Measurements from ENCODE around the gene TM9SF4. TPM values are rescaled to one million over a fixed set of nuclear protein-coding genes. Genes with fewer than 3 reads are reported as not detected.
A peak's percentile ranks its signal among the peaks of the same experiment; 100 is the strongest.

Gene TM9SF4
- total RNA-seq, 1 donor from 2014 or later = 106 TPM

GRCh38 chr20:32126919-32127318 lies 17.4 kb downstream of the TM9SF4 start:
- DNase-seq = no peak
- Mint-ChIP-seq H3K4me1 (ENCODE audit: low read depth, unreplicated experiment) (peaks cover 15% of the 10 kb centered on the region), H3K27ac (ENCODE audit: unreplicated experiment) (no peak overlapping the region), H3K36me3 (ENCODE audit: unreplicated experiment) (peaks cover 9% of the 10 kb centered on the region), H3K4me3 (ENCODE audit: unreplicated experiment) (no peak overlapping the region), H3K9me3 (ENCODE audit: unreplicated experiment) (peaks cover 9% of the 10 kb centered on the region), H3K27me3 (ENCODE audit: unreplicated experiment) (peaks cover 2% of the 10 kb centered on the region)
- TF ChIP-seq CTCF (IDR thresholded peaks at IDR 0.05; ENCODE audit: partially characterized antibody, unreplicated experiment) = no peak

GRCh38 chr20:32127347-32127746 lies 17.8 kb downstream of the TM9SF4 start:
- no peak overlapping the region for H3K4me3 Mint-ChIP-seq (ENCODE audit: unreplicated experiment)
- TF ChIP-seq CTCF (IDR thresholded peaks at IDR 0.05; ENCODE audit: partially characterized antibody, unreplicated experiment) = no peak
- peaks cover 9% of the 10 kb centered on the region for H3K36me3 Mint-ChIP-seq (ENCODE audit: unreplicated experiment)
- H3K4me1 Mint-ChIP-seq (ENCODE audit: low read depth, unreplicated experiment) = peaks cover 15% of the 10 kb centered on the region
- no peak for DNase-seq
- peaks cover 8% of the 10 kb centered on the region for H3K9me3 Mint-ChIP-seq (ENCODE audit: unreplicated experiment)
- H3K27ac Mint-ChIP-seq (ENCODE audit: unreplicated experiment) = peak overlapping the region; percentile 12
- H3K27me3 Mint-ChIP-seq (ENCODE audit: unreplicated experiment) = peaks cover 2% of the 10 kb centered on the region

GRCh38 chr20:32128167-32128566 lies 18.7 kb downstream of the TM9SF4 start:
- Mint-ChIP-seq H3K27ac (ENCODE audit: unreplicated experiment) (no peak overlapping the region), H3K4me3 (ENCODE audit: unreplicated experiment) (no peak overlapping the region)
- no peak for TF ChIP-seq CTCF (IDR thresholded peaks at IDR 0.05; ENCODE audit: partially characterized antibody, unreplicated experiment)

DNA sequence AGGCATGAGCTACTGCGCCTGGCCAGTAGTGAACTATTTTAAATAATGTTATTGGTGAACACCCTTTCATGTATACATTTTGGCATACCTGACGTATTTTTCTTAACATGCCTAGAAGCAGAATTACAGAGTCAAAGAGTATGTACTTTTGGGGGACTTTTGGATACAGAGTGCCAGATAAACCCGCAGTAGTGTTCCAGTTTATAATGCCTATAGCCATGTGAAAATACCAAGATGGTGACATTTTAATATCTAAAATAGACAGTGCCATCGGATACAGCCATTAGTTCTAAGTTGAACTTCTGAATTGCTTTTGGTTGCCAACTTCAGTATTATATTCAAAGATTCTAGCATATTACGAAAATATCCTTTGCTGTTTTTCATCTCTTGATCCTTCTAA lies 20.3 kb downstream of the TM9SF4 start:
- Mint-ChIP-seq H3K4me1 (ENCODE audit: low read depth, unreplicated experiment) (peaks cover 15% of the 10 kb centered on the region), H3K27ac (ENCODE audit: unreplicated experiment) (peak overlapping the region; percentile 29), H3K9me3 (ENCODE audit: unreplicated experiment) (no peaks in the 10 kb centered on the region), H3K4me3 (ENCODE audit: unreplicated experiment) (no peak overlapping the region), H3K36me3 (ENCODE audit: unreplicated experiment) (no peaks in the 10 kb centered on the region), H3K27me3 (ENCODE audit: unreplicated experiment) (peaks cover 2% of the 10 kb centered on the region)
- no peak for TF ChIP-seq CTCF (IDR thresholded peaks at IDR 0.05; ENCODE audit: partially characterized antibody, unreplicated experiment)
- DNase-seq = no peak

More at GRCh38 chr20:32128167-32128566, 18.7 kb downstream of the TM9SF4 start:
- H3K9me3 Mint-ChIP-seq (ENCODE audit: unreplicated experiment) = peaks cover 5% of the 10 kb centered on the region
- DNase-seq = no peak
- peaks cover 15% of the 10 kb centered on the region for H3K4me1 Mint-ChIP-seq (ENCODE audit: low read depth, unreplicated experiment)
- peaks cover 2% of the 10 kb centered on the region for H3K27me3 Mint-ChIP-seq (ENCODE audit: unreplicated experiment)
- H3K36me3 Mint-ChIP-seq (ENCODE audit: unreplicated experiment) = peaks cover 9% of the 10 kb centered on the region

DNA sequence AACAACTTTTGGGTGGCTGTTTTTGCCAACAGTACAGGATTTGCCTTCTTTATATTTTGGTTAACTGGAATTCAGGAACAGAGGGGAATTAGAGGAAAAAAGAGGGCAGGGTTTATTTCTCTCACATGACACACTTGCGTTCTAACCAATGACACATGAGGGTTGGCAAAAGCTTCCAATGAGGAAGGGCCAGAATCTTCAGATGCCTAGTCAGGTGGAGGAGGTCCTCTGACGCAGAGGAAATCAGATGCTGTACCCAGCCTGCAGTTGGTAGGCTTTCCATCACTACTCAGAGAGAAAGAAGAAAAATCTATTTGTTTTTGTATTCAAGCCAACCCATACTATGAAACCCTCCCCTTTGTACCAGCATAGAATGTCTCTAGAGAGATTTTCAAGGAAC lies 20.8 kb downstream of the TM9SF4 start:
- no peak for DNase-seq
- TF ChIP-seq CTCF (IDR thresholded peaks at IDR 0.05; ENCODE audit: partially characterized antibody, unreplicated experiment) = no peak
- Mint-ChIP-seq H3K4me3 (ENCODE audit: unreplicated experiment) (no peak overlapping the region), H3K36me3 (ENCODE audit: unreplicated experiment) (no peaks in the 10 kb centered on the region), H3K27me3 (ENCODE audit: unreplicated experiment) (peaks cover 2% of the 10 kb centered on the region), H3K9me3 (ENCODE audit: unreplicated experiment) (no peaks in the 10 kb centered on the region), H3K27ac (ENCODE audit: unreplicated experiment) (peak overlapping the region; percentile 29), H3K4me1 (ENCODE audit: low read depth, unreplicated experiment) (peaks cover 15% of the 10 kb centered on the region)

Measured in glutamatergic neuron (in vitro differentiated cells).